ENCODE data around the gene CASQ2.

CASQ2 gene

DNA sequence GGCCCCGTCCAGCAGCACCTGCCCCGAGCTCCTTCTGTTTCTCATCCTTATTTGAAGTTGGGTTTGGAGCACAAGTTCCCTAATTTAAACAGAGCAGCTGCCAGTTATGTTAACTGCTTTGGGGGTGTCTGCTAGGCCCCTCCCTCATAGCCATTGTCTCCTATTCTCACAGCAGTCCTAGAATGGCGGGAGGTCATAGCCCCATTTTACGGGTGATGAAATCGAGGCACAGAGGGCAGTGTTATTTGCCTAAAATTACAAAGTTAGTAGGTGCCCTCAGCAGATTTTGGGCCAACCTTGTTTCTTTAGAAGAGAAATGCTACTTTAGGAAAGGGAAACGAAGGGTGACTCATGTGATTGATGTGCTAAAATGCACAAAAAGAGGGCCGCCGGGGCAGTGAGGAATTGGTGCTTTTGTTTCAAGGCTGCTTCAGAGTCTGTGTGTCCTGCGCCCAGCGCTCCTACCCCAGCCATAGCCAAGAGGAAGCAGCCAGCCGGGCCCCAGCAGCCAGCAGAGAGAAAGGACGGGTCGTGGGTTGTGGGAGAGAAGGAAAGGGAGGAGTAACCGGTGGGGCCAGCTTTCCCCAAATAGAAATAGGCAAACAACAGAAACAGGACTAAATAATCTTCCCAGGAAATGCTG is 113.7 kb downstream of the CASQ2 start:
- DNase-seq (ENCODE audit: low spot score) = no peak
- TF ChIP-seq, protein P1, sequence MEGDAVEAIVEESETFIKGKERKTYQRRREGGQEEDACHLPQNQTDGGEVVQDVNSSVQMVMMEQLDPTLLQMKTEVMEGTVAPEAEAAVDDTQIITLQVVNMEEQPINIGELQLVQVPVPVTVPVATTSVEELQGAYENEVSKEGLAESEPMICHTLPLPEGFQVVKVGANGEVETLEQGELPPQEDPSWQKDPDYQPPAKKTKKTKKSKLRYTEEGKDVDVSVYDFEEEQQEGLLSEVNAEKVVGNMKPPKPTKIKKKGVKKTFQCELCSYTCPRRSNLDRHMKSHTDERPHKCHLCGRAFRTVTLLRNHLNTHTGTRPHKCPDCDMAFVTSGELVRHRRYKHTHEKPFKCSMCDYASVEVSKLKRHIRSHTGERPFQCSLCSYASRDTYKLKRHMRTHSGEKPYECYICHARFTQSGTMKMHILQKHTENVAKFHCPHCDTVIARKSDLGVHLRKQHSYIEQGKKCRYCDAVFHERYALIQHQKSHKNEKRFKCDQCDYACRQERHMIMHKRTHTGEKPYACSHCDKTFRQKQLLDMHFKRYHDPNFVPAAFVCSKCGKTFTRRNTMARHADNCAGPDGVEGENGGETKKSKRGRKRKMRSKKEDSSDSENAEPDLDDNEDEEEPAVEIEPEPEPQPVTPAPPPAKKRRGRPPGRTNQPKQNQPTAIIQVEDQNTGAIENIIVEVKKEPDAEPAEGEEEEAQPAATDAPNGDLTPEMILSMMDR (IDR thresholded peaks at IDR 0.05; ENCODE audit: extremely low read depth, missing control alignments) = no peak

DNA sequence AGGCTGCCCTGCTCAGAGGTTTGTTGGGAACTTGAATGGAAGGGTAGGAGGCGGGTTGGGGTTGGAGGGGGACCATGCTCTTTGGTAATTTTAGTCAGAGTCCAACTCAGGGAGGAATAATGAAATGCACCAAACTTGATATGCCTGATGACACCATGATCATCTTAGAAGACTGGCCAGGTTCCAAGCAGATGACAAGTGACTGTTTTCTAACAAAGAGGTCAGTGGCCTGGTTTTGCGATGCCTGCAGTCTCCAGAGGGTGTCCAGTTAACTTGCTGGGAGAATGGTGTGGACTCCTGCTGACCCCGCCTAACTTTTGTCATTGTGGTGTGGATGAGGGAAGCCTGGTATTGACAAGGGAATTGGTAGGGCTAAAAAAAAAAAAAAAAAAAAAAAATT is 114.4 kb downstream of the CASQ2 start:
- TF ChIP-seq, protein P1 (IDR thresholded peaks at IDR 0.05; ENCODE audit: extremely low read depth, missing control alignments) = no peak
- DNase-seq (ENCODE audit: low spot score) = no peak

DNA sequence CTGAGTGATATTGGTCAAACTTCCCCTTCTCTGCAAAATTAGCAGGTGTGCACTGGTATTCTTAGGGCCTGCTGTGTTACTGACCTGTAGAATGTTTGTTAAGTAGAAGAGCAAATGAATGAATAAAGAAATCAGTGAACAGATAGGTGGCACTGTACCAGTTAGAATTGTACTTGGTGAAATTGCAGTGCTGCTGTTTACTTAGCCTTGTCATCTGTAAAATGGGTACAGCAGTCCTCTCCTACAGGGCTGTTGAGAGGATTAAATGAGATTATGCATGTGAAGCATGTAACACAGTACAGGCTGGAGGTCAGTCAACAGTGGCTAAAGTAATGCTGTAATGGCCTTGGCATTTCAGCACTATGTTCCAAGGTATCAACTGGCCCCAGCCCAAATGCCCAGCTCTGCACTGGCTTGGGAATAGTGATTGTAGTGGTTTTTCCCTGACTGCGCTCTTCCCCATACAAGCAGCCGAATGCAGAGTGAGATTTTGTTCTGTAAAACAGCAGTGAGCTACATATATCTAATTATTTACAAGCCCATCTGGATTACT is 116.2 kb downstream of the CASQ2 start:
- TF ChIP-seq, protein P1 (IDR thresholded peaks at IDR 0.05; ENCODE audit: extremely low read depth, missing control alignments) = no peak
- DNase-seq (ENCODE audit: low spot score) = no peak

- TF ChIP-seq, protein P1 (IDR thresholded peaks at IDR 0.05; ENCODE audit: extremely low read depth, missing control alignments) = no peak
Measured at GRCh38 chr1:115651391-115651790, 117.1 kb downstream of the CASQ2 start.

GRCh38 chr1:115650961-115651360 is 117.6 kb downstream of the CASQ2 start:
- no peak for DNase-seq (ENCODE audit: low spot score)
- TF ChIP-seq, protein P1 (IDR thresholded peaks at IDR 0.05; ENCODE audit: extremely low read depth, missing control alignments) = no peak

More at GRCh38 chr1:115651391-115651790, 117.1 kb downstream of the CASQ2 start:
- no peak for DNase-seq (ENCODE audit: low spot score)
